NCI-H1694 treated with DMSO at 0.1 percent for 48 hours (cell line): ENCODE measurements around the gene RASA3.

Experiments used
- DNase-seq: peaks from one replicate; lab custom pipeline; 2025; lab: John Stamatoyannopoulos, UW

The RASA3 gene

GRCh38 chr13:114004420-114005205 is 127.8 kb downstream of the RASA3 start:
- DNase-seq = no peak

- DNase-seq = no peak
Observed at GRCh38 chr13:114002771-114003321, 129.6 kb downstream of the RASA3 start.

DNA sequence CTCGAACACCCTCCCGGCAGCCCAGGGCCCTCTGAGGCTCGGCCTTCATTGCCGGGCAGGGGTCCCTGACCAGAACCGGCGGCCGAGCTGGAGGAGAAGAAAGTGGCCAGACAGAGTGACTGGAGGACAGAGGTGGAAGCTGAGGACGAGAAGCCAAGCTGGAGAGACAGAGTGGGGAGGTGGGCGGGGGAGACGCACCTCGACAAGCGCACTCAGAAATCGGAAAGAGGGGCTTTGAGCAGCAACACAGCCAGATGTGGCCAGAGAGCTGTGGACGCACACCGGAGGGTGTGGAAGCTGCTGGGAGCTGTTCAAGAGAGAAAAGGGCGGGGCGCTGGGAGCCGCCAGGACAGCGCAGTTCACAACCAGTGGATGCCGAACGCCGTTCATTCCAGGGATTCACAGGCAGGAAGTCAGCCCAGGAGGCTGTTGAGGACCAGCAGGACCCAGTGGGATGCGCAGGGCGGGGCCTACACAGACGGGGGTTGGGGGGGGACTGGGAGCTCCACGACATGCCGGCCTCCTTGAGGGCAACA is 130.3 kb downstream of the RASA3 start:
- no peak for DNase-seq

DNA sequence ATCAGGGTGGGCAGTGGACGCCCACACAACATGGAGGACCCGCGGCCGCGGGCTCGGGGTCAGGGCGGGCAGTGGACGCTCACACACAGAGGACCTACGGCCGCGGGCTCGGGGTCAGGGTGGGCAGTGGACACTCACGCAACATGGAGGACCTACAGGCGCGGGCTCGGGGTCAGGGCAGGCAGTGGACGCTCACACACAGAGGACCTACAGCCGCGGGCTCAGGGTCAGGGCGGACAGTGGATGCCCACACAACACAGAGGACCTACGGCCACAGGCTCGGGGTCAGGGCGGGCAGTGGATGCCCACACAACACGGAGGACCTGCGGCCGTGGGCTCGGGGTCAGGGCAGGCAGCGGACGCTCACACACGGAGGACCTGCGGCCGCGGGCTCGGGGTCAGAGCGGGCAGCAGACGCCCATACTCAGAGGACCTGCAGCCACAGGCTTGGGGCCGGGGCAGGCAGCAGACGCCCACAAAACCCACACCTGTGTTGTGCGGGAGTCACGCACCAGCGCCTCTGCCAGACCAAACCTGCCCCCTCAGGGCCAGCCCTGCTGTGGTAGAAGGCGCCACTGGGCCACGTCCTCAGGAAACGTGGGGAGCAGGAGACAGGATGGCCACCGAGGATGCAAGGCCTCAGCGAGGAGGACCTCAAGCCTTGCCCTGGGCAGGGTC is 131.0 kb downstream of the RASA3 start:
- DNase-seq = no peak

GRCh38 chr13:114000151-114001040 is 132.0 kb downstream of the RASA3 start:
- DNase-seq = no peak

GRCh38 chr13:113999618-113999910 is 132.9 kb downstream of the RASA3 start:
- no peak for DNase-seq

DNA sequence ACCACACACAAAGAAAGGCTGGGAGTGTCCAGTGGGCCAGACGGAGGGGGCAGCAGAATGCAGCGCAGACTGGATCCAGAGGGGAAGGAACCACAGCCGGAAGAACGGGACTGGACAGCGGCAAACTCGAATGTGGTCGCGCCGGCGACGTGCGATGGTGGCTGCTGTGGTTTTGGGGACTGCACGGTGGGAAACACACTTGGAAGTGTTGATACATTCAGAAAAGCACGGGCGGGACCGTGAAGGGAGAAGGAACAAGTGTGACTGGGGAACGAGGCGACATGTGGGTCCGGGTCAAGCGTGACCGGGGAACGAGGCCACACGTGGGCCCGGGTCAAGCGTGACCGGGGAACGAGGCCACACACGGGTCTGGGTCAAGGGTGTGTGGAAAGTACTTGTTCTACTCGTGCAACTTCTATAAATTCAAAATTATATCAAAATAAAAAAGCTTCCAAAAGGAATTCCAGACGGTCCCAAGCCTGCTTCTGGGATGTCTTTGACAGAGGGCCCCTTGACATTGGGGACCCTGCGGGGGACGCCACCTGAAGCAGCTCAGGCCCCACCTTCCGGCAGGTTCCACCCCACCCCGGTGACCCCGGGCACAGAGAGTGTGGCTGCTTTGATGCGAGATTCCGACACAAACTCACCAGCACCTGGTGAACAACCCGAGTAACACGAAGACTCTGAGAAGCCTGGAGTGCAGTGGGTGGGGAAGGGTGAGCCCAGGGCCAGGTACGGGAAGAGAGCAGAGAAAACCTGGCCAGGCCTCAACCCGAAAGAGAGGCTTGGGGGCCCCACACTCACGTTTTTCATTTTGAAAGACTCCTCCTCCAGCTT is 133.4 kb downstream of the RASA3 start:
- DNase-seq = no peak

DNA sequence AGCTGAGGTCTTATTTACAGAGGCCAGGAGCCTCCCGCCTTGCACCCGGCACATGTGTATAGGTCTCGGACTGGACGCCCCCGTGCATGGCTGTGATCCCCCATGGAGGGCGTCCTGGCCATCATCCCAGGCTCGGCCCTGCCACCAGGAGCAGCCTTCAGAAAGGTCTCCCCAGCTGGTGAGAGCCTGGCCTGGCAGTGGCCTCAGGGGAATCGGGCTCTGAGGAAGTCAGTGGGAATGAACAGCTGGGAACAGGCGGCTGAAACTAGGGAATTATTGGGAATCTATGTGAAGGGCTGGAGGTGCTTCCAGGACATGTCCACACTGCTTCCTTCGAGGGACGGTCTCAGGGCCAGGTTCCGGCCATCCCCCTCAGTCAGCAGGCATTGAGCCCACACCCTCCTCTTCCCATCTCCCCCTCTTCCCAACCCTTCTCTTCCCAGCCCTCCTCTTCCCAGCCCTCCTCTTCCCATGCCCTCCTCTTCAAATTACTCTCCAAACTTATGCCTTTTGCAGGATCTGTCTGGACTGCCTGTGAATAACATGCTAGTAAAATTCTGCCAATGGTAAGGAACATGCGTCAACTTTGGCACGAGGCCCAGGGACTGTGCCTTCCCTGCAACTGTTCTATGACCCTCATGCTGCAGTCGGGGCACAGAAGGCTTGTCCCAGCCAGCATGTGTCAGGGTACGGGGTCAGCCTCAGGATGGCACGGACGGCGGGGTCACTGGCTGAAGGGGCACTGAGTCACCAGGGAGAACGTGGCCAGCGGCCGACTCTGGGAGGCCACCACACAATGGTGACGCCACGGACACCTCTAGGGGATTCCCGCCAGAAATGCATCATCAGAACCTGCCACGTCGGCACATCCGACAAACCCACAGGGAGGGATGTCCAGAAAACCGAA is 134.3 kb downstream of the RASA3 start:
- peak; percentile 33 for DNase-seq

DNA sequence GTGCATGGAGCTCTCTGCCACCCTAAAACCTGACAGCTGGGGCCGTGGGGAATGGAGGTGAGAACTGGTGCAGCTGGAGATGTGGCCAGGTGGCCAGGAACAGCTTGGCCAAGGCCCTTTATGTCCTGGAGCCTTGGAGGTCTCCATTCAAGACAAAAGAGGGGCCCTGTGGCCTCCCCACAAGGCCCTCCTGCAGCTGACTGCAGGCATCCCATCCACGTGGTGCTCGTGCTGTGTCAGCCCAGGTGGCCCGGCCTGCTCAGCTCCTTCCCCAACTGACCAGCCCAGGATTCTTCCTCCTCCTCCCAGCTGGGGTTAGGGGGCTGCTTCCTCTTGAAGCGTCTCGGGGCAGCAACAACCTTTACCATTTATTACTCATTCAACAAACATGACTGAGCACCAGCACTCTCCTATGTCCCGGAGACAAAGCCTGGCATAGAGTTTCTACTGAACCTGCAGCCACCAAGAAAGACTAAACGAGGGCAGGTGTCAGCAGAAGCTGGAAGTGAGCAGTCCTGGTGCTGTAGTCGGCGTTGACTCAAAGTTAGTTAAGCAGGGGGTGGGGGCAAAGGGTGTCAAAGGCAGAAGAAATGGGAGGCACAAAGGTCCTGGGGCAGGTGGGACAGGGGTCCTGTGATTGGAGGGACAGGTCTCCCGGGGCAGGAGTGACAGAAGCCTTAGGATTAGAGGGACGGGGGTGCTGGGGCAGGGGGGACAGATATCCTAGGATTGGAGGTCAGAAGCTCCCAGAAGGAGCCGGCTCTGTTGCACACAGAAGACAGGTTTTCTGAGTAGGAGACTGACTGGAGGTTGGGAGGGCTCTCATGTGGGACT is 135.3 kb downstream of the RASA3 start:
- DNase-seq = no peak

- no peak for DNase-seq
Observed at GRCh38 chr13:113996081-113996911, 136.1 kb downstream of the RASA3 start.

- DNase-seq = no peak
Observed at GRCh38 chr13:113995051-113995601, 137.3 kb downstream of the RASA3 start.

GRCh38 chr13:113992276-113993005 is 140.0 kb downstream of the RASA3 start:
- no peak for DNase-seq

- no peak for DNase-seq
Observed at GRCh38 chr13:113991676-113992179, 140.7 kb downstream of the RASA3 start.

DNA sequence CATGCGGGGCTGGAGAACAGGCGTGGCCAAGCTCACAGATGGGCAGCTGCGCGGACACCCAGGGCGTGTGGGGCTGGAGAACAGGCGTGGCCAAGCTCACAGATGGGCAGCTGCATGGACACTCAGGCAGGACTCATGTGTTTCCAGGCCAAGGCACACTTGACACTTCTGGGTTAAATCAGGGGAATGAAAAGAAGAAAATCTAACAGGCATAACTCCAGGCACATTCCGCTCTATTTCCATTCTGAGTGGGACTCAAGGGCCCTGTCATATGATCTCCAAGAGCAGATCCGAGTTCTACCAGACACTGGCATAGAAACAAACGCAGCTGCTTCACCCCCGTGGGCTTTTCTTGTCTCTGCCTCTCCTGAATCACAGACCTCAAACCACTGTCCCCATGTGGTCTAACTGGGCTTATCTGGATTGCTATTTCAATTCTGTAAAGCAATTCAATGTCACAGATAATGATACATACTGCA is 141.2 kb downstream of the RASA3 start:
- DNase-seq = no peak

DNA sequence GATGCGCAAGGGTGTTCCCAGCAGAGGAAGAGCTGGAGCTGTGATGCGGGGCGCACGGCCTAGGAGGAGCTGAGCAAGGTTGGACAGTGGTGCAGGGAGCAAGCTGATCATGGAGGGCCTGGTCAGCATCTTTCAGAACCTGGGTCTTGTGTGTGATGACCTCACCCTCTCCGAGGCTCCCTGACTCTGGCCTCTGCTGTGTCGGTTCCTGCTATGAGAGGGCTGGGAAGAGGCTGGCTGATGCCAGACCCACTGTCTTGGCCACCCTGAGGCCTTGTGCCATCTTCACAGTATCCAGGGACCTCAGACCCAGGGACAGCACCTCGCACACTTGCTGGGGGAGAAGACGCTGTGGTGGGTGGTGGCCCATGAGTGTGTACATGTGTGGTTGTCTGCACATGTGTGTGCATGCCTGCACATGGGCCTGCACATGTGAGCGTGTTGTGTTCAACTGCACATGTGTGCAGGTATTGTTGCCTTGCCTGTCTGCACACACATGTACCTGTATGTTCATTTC is 142.0 kb downstream of the RASA3 start:
- DNase-seq = no peak

DNA sequence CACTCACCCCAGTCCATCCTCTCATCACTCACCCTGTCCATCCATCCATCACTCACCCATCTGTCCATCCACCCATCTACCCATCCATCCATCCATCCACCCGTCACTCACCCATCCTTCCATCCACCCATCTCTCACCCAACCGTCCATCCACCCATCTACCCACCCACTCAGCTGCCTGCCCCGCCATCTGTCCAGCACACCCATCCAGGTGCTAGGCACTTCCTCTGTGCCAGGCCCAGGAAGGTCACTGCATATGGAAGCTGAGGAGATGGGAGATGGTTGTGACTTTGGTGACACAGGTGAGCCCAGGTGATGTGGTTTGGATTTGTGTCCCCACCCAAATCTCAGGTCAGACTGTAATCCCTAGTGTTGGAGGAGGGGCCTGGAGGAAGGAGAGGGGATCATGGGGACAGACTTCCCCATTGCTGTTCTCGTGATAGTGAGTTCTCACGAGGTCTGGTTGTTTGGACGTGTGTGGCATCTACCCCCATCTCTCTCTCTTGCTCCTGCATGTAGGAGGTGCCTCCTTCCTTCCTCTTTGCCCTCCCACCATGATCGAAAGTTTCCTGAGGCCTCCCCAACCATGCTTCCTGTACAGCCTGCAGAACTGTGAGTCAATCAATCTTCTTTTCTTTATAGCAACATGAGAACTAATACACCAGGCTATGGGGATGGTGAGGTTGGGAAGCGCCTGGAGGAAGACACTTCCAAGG is 142.7 kb downstream of the RASA3 start:
- no peak for DNase-seq
